ENCODE measurements around the gene CAB39.

- TF ChIP-seq, protein P1, sequence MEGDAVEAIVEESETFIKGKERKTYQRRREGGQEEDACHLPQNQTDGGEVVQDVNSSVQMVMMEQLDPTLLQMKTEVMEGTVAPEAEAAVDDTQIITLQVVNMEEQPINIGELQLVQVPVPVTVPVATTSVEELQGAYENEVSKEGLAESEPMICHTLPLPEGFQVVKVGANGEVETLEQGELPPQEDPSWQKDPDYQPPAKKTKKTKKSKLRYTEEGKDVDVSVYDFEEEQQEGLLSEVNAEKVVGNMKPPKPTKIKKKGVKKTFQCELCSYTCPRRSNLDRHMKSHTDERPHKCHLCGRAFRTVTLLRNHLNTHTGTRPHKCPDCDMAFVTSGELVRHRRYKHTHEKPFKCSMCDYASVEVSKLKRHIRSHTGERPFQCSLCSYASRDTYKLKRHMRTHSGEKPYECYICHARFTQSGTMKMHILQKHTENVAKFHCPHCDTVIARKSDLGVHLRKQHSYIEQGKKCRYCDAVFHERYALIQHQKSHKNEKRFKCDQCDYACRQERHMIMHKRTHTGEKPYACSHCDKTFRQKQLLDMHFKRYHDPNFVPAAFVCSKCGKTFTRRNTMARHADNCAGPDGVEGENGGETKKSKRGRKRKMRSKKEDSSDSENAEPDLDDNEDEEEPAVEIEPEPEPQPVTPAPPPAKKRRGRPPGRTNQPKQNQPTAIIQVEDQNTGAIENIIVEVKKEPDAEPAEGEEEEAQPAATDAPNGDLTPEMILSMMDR (IDR thresholded peaks at IDR 0.05), result no peak
- no peak for TF ChIP-seq EP300 (IDR thresholded peaks at IDR 0.05)
Measured at GRCh38 chr2:230809677-230810251, 97.1 kb downstream of the CAB39 start.
